GM13976 (cell line): ENCODE results near the gene PCSK6.

ENCODE experiments used
- DNase-seq: peaks from one replicate; pipeline ENCODE4 v3.0.0; 2012; ENCODE audit warnings: low spot score
- CTCF ChIP-seq: IDR thresholded peaks from 2 replicates; pipeline ENCODE4 v1.5.1; 2012; ENCODE audit warnings: borderline replicate concordance, mild to moderate bottlenecking; ENCODE audit not compliant: insufficient read depth; ENCODE audit errors: extremely low read depth, missing control alignments, control extremely low read depth
- in situ Hi-C: fragments of 300-500 bp; cut with MboI; formaldehyde crosslinking; loops from one replicate; pipeline ENCODE4 v1.12.0; 2022; ENCODE audit warnings: low sequenced_read_pairs, mixed read lengths, inconsistent platforms; ENCODE audit not compliant: unreplicated experiment

The PCSK6 gene

GRCh38 chr15:101447561-101448071 is 41.9 kb downstream of the PCSK6 start:
- DNase-seq: no peak
- in situ Hi-C loops: no loop called here
- TF ChIP-seq CTCF: no peak

- in situ Hi-C loops: no loop called here
- no peak for TF ChIP-seq CTCF
- no peak for DNase-seq
Measured at GRCh38 chr15:101447168-101447533, 42.4 kb downstream of the PCSK6 start.

GRCh38 chr15:101446518-101447167 is 42.9 kb downstream of the PCSK6 start:
- no peak for TF ChIP-seq CTCF
- DNase-seq: no peak
- in situ Hi-C loops: no loop called here

- DNase-seq: no peak
- no peak for TF ChIP-seq CTCF
- in situ Hi-C loops: no loop called here
Measured at GRCh38 chr15:101445562-101446517, 43.7 kb downstream of the PCSK6 start.

- in situ Hi-C loops: no loop called here
- DNase-seq: no peak
- no peak for TF ChIP-seq CTCF
Measured at GRCh38 chr15:101444807-101445508, 44.5 kb downstream of the PCSK6 start.

GRCh38 chr15:101444015-101444414 is 45.5 kb downstream of the PCSK6 start:
- in situ Hi-C loops: no loop called here
- DNase-seq: no peak
- TF ChIP-seq CTCF: no peak
